Testis (tissue), 3 donors: Measurements from ENCODE around the gene CCDC73. TPM values are rescaled to one million over a fixed set of nuclear protein-coding genes. Genes with fewer than 3 reads are reported as not detected.

Experiments used
- DNase-seq: peaks from one replicate; pipeline ENCODE4 v3.0.0-alpha.2; 2019
- H3K27ac ChIP-seq, 2 donors: fragments of 200-600 bp; sonication (generic); one replicate each; pipeline ENCODE4 v1.5.1; 2019
- H3K27me3 ChIP-seq: fragments of 200-600 bp; sonication (generic); one replicate; pipeline ENCODE4 v1.5.1; 2019
- H3K36me3 ChIP-seq: fragments of 200-600 bp; sonication (generic); one replicate; pipeline ENCODE4 v1.5.1; 2017; ENCODE audit warnings: low read depth; ENCODE audit errors: missing control alignments
- H3K4me1 ChIP-seq: fragments of 200-600 bp; sonication (generic); one replicate; pipeline ENCODE4 v1.5.1; 2019
- H3K4me3 ChIP-seq, 2 donors: fragments of 200-600 bp; sonication (generic); one replicate each; pipeline ENCODE4 v1.5.1; 2017 to 2019
- H3K9me3 ChIP-seq: fragments of 200-600 bp; sonication (generic); one replicate; pipeline ENCODE4 v1.5.1; 2017
- POLR2A ChIP-seq: fragments of 450-650 bp; IDR thresholded peaks from one replicate; pipeline ENCODE4 v1.6.1; 2017; ENCODE audit warnings: antibody characterized with exemption, mild to moderate bottlenecking, moderate library complexity
- WGBS, 2 donors: methylation state at CpG; one replicate each; pipeline ENCODE4 v1.1.5; 2018; 5-methylcytosine and 5-hydroxymethylcytosine counted together
- intact Hi-C: fragments of 100-400 bp; cut with DNase I; formaldehyde crosslinking; loops from one replicate; pipeline ENCODE4 v1.15.1; 2023; ENCODE audit warnings: low total_unique reads
- polyA plus RNA-seq: library from polyadenylated mRNA; stranded (reverse); fragments of 350-450 nt; fragmentation: Illumina TruSeq; extraction: RNeasy Lipid Tissue Mini Kit (QIAGEN cat#74804); gene quantifications from one replicate; pipeline ENCODE4 v1.2.3, GENCODE V29; 2014; ENCODE audit warnings: low read depth, low replicate concordance; ENCODE audit not compliant: insufficient read depth
- total RNA-seq, 2 donors: library from RNA; depleted of rRNA; stranded (reverse); fragments of >200 nt; gene quantifications; one replicate each; pipeline ENCODE4 v1.2.3, GENCODE V29; 2016
- TF ChIP-seq, protein P1 (sequence below), 3 experiments: fragments of 450-650 bp in 2 of 3; fragments of 200-600 bp in 1 of 3; sonication (generic) in 1 of 3; IDR thresholded peaks; one replicate each; pipeline ENCODE4 v1.5.1; 2016 to 2019; ENCODE audit warnings: antibody characterized with exemption in 3 of 3, mild to moderate bottlenecking in 2 of 3, moderate library complexity in 1 of 3

CCDC73 gene
- total and polyA plus RNA-seq, 3 donors from 2014 or later = 1.0 to 14.3 (median 6.6) TPM

DNA sequence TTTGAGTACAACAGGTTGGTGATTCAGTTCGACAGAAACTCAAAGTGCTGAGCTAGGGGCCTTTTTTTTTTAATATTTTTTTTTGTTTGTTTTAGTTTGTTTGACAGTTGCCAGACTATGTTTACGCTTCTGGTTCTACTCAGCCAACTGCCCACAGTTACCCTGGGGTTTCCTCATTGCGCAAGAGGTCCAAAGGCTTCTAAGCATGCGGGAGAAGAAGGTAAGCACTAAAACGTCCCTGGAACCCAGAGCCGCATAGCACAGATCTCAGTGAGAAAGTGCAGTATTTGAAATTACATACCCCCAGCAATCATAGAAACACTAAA, 35.9 kb upstream of the CCDC73 start:
- WGBS, 2 donors = 36 to 43% methylated on average over 6 of the region's 6 CpGs
- Histone ChIP-seq H3K4me3 (peak overlapping the region; percentile 53 to 67), H3K9me3 (no peaks in the 10 kb centered on the region), H3K27me3 (no peaks in the 10 kb centered on the region), H3K27ac (no peak overlapping the region), H3K36me3 (no peaks in the 10 kb centered on the region), H3K4me1 (peaks cover 4% of the 10 kb centered on the region)
- no peak for DNase-seq
- TF ChIP-seq POLR2A = no peak
- TF ChIP-seq, protein P1, sequence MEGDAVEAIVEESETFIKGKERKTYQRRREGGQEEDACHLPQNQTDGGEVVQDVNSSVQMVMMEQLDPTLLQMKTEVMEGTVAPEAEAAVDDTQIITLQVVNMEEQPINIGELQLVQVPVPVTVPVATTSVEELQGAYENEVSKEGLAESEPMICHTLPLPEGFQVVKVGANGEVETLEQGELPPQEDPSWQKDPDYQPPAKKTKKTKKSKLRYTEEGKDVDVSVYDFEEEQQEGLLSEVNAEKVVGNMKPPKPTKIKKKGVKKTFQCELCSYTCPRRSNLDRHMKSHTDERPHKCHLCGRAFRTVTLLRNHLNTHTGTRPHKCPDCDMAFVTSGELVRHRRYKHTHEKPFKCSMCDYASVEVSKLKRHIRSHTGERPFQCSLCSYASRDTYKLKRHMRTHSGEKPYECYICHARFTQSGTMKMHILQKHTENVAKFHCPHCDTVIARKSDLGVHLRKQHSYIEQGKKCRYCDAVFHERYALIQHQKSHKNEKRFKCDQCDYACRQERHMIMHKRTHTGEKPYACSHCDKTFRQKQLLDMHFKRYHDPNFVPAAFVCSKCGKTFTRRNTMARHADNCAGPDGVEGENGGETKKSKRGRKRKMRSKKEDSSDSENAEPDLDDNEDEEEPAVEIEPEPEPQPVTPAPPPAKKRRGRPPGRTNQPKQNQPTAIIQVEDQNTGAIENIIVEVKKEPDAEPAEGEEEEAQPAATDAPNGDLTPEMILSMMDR (IDR thresholded peaks at IDR 0.05) = no peak
- intact Hi-C loops = no loop called here

DNA sequence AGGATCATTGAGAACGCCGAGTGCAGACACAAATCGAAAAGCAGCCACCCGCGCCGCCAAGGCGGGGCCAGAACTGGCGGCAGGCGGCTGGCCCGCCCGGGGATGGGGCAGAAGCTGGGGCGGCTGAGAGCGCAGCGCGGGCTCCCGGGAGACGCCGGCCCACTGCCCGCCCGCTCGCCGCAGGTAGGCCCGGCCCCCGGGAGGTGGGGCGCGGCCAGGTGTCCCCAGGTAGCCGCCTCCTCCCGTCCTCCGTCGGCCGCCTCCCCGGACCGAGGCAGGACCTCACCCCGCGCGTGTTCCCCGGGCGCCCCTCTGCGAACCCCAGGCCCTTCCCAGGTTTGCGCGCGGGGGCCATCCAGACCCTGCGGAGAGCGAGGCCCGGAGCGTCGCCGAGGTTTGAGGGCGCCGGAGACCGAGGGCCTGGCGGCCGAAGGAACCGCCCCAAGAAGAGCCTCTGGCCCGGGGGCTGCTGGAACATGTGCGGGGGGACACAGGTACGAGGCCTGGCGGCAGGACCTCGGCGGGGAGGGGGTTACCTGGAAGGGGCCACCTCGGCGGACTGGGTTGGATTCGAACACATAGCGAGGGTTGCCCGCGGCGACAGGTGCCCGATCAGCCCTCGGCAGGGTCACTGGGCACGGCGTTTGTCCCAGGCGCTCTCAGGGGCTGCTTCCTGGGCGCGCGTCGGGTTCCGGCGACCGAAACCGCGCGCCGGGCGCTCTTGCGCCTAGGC, 35.4 kb upstream of the CCDC73 start, which contains the start of gene PRRG4:
TSS of gene PRRG4 (plus strand) at position 248 of the 733 bp plus-strand sequence. CDS start 603 bp downstream, outside the sequence.
- 5% methylated on average over 40 to 50 of the region's 85 CpGs for WGBS, 2 donors
- H3K27ac ChIP-seq = peak within 1 kb of the TSS in 1 of 2 donors; percentile 70
- peaks cover 4% of the 10 kb centered on the region for H3K4me1 ChIP-seq
- peak; percentile 31 for DNase-seq
- H3K27me3 ChIP-seq = no peaks in the 10 kb centered on the region
- no peaks in the 10 kb centered on the region for H3K9me3 ChIP-seq
- no peak for TF ChIP-seq POLR2A
- TF ChIP-seq, protein P1 (IDR thresholded peaks at IDR 0.05) = no peak
- intact Hi-C loops = no loop called here
- H3K36me3 ChIP-seq = no peaks in the 10 kb centered on the region
- H3K4me3 ChIP-seq = peak within 1 kb of the TSS; percentile 53 to 67

DNA sequence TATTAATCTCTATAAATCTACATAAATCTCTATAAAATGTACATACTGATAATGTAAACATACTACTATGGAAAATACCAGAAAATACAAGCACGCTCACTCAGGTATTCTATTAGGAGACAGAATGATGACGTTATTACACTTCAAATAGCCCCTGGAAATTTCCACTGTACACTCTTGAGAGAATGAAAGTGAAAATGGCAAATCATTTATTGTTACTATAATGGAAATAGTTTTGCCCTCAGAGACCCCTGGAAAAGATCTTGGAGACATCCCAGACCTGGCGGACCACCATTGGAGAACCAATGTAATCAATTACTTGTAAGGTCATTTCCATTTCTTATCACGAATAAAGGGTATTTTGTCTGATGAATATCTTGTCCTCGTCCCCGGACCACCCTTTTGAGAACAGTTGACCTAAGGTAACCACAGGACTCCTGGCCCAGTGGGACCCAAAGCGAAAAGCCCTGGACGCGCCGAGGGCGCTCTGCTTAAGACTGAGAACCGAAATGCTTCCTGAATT, 34.8 kb upstream of the CCDC73 start:
- DNase-seq = no peak
- no peak for TF ChIP-seq POLR2A
- TF ChIP-seq, protein P1 (IDR thresholded peaks at IDR 0.05) = no peak
- Histone ChIP-seq H3K9me3 (no peaks in the 10 kb centered on the region), H3K27me3 (no peaks in the 10 kb centered on the region), H3K36me3 (no peaks in the 10 kb centered on the region), H3K27ac (peak overlapping the region in 1 of 2 donors; percentile 70), H3K4me1 (peaks cover 4% of the 10 kb centered on the region), H3K4me3 (peak overlapping the region; percentile 53 to 67)
- intact Hi-C loops = no loop called here
- WGBS, 2 donors = 5 to 9% methylated on average over 12 of the region's 12 CpGs

DNA sequence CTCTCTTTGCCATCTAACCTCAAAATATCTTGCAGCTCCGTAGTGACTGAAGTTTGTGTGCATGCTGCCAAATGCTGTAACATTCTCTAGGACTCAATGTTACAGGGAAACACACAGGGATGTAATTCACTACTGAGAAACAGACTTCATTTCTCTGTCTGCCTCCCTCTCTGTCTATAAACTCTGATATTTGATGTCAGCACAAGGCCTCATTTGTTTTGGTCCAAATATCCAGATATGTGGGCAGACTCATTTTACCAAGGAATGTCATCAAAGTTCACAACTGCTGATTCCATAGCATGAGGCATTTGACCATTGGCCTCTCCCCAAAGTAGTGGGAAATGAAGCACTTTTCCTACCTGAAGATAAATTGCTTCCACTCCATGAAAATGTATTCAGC, 32.8 kb upstream of the CCDC73 start:
- Histone ChIP-seq H3K9me3 (no peaks in the 10 kb centered on the region), H3K36me3 (no peaks in the 10 kb centered on the region), H3K27me3 (no peaks in the 10 kb centered on the region), H3K4me1 (peaks cover 4% of the 10 kb centered on the region), H3K27ac (no peak overlapping the region), H3K4me3 (no peak overlapping the region)
- no peak for DNase-seq
- TF ChIP-seq POLR2A = no peak
- TF ChIP-seq, protein P1 (IDR thresholded peaks at IDR 0.05) = no peak
- intact Hi-C loops = no loop called here
- 45 to 64% methylated on average over 1 of the region's 1 CpG for WGBS, 2 donors
